ENCODE results near the gene IRF6.

IRF6 gene

DNA sequence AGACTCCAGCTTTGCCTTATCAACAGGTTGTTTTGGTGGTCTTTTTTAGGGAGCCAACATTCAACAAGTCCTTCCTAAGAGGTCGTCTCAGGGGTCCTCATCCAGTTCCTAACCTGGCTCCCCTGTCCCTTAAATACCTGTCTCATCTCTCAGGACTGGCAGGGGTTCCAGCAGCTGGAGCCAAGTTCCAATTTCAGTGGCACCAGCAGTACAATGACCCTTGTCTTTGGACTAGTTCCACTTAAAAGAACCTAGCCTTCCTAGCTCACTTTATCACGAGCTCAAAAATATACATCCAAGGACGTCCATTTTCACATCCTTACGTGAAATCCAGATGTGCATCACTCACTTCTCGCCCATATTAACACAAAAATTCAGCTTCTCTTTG, 68.8 kb downstream of the IRF6 start:
- DNase-seq (ENCODE audit: extremely low read depth in 1 of 2, low read depth in 1 of 2) = no peak

DNA sequence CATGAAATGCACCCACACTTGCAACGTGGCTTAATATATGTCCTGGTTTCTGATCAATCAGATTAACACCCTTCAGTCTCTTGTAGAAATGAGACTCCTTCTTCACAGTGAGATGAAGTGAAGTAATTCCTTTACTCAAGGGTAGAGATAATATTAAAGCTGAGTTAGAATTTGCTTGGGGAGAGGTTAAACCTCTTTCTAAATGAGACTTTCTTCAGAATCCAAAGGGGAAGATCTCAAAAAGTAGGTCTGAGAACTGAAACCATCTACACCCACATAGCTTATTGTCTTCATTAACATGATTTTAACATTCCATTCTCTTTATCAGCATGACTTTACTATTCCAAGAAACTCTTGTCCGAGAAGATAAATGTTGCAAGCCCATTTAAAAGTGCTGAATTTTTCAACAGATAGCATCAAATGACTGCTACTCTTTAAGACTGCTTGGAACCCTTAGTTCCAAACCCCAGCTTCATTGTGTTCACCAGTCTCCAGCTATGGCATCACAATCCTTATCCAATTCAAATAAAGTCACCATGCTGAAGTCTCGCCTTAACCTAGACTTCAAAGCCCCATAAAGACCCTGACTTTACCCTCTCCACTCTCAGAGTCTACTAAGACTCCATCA, 69.3 kb downstream of the IRF6 start:
- DNase-seq (ENCODE audit: extremely low read depth in 1 of 2, low read depth in 1 of 2) = no peak

All from activated CD8-positive, alpha-beta memory T cell treated with anti-CD3 and anti-CD28 coated beads for 1 hour (primary cell).